Mucosa of stomach (tissue), 1 donor: ENCODE results near the gene MARCHF5.
A peak's percentile ranks its signal among the peaks of the same experiment; 100 is the strongest.

ENCODE experiments used
- H3K27me3 ChIP-seq: one replicate; pipeline ENCODE4 v1.7.0; 2013; ENCODE audit warnings: mild to moderate bottlenecking, low read length; ENCODE audit not compliant: control insufficient read depth, insufficient read depth
- H3K36me3 ChIP-seq: one replicate; pipeline ENCODE4 v1.7.0; 2013; ENCODE audit warnings: low read length; ENCODE audit not compliant: control insufficient read depth, insufficient read depth
- H3K4me1 ChIP-seq: one replicate; pipeline ENCODE4 v1.7.0; 2013; ENCODE audit warnings: mild to moderate bottlenecking, low read length; ENCODE audit not compliant: control insufficient read depth, insufficient read depth
- H3K4me3 ChIP-seq: one replicate; pipeline ENCODE4 v1.7.0; 2013; ENCODE audit warnings: low read length
- H3K9ac ChIP-seq: one replicate; pipeline ENCODE4 v1.7.0; 2013; ENCODE audit warnings: mild to moderate bottlenecking, low read length, moderate library complexity
- H3K9me3 ChIP-seq: one replicate; pipeline ENCODE4 v1.7.0; 2013; ENCODE audit warnings: mild to moderate bottlenecking, low read length, moderate library complexity; ENCODE audit not compliant: control insufficient read depth
- donor health status: Pancreatic carcinoma.

MARCHF5 gene

DNA sequence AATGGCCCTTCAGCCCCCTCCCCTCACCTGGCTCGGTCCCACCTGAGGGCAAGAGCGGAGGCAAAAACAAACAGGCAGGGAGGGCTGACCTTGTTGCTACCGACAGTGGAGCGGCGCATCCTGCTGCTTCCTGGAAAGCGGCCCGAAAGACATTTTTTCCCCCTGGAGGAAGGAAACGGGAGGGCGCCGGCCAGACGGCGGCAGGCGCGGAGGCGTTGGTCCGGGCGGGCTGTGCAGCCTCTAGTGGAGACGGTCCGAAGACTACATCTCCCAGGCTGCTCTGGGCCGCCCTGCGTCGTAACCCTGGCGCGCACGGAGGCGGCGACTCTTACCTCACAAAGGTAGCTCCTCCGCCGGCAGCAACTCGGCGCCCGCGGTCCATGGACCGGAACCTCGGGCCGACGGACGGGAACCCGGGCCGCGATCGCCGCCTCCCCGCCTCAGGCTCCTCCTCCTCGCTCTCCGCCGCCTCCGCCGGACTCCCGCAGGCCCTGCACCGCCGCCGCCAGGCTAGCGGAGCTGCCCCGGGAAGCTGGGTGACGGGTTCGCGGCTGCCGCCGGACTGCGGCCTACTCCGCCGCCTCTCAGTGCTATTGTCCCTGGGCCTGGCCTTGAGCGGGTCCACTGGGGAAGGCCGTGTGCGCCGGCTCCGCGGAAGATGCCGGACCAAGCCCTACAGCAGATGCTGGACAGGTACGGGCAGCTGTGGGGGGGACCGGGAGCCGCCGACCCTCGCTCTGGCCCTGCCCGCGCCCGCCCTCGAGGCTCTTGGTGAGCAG is at the start of gene MARCHF5, which contains the start of gene CPEB3:
Gene MARCHF5, plus strand, starts transcription at position 331 of the 779 bp plus-strand sequence. Its CDS starts 328 bp downstream, at position 659.
Gene CPEB3, minus strand, starts transcription at position 242 of the 779 bp plus-strand sequence. CDS start 50,728 bp downstream, outside the sequence.
- H3K27me3 ChIP-seq, result no peaks in the 10 kb centered on the region
- no peaks in the 10 kb centered on the region for H3K36me3 ChIP-seq
- H3K9ac ChIP-seq, result peak within 1 kb of the TSS; percentile 95
- no peaks in the 10 kb centered on the region for H3K9me3 ChIP-seq
- peak within 1 kb of the TSS; percentile 99 for H3K4me3 ChIP-seq
- peaks cover 13% of the 10 kb centered on the region for H3K4me1 ChIP-seq

GRCh38 chr10:92241501-92241900 is 49.5 kb upstream of the MARCHF5 start:
- Histone ChIP-seq H3K27me3 (no peaks in the 10 kb centered on the region), H3K9me3 (no peaks in the 10 kb centered on the region), H3K4me3 (peak overlapping the region; percentile 36), H3K36me3 (no peaks in the 10 kb centered on the region), H3K4me1 (peaks cover 22% of the 10 kb centered on the region), H3K9ac (peak overlapping the region; percentile 71)

GRCh38 chr10:92242380-92242779 is 48.6 kb upstream of the MARCHF5 start:
- Histone ChIP-seq H3K9me3 (no peaks in the 10 kb centered on the region), H3K4me1 (peaks cover 22% of the 10 kb centered on the region), H3K27me3 (no peaks in the 10 kb centered on the region), H3K9ac (no peak overlapping the region), H3K36me3 (no peaks in the 10 kb centered on the region), H3K4me3 (no peak overlapping the region)

GRCh38 chr10:92242910-92243671 is 47.9 kb upstream of the MARCHF5 start:
- peaks cover 18% of the 10 kb centered on the region for H3K4me1 ChIP-seq
- H3K9ac ChIP-seq, result peak overlapping the region; percentile 53
- H3K27me3 ChIP-seq, result no peaks in the 10 kb centered on the region
- no peaks in the 10 kb centered on the region for H3K9me3 ChIP-seq
- no peaks in the 10 kb centered on the region for H3K36me3 ChIP-seq
- peak overlapping the region; percentile 36 for H3K4me3 ChIP-seq

- peaks cover 9% of the 10 kb centered on the region for H3K4me1 ChIP-seq
- no peak overlapping the region for H3K9ac ChIP-seq
- H3K4me3 ChIP-seq, result no peak overlapping the region
- no peaks in the 10 kb centered on the region for H3K36me3 ChIP-seq
- H3K9me3 ChIP-seq, result no peaks in the 10 kb centered on the region
- H3K27me3 ChIP-seq, result no peaks in the 10 kb centered on the region
These were observed 46.2 kb upstream of the MARCHF5 start for GRCh38 chr10:92244796-92245195.

DNA sequence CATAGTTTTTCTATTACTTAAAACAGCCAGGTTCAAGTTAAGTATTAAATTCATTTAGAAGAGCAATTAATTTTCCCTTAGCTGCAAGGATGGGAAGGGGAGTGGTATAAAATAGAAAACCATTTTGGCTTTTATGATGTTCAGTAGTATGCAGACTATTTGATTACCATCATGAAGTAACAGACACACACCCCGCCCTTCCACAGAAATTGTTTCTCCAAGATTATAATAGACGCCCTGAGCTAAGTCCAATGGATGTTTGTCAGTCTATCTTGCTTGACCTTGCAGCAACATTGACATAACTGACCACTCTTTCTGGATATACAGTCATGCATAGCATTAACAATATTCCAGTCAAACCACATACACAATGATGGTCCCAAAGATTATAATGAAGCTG is 42.4 kb upstream of the MARCHF5 start:
- Histone ChIP-seq H3K4me1 (peaks cover under 1% of the 10 kb centered on the region), H3K4me3 (no peak overlapping the region), H3K9ac (no peak overlapping the region), H3K27me3 (no peaks in the 10 kb centered on the region), H3K9me3 (no peaks in the 10 kb centered on the region), H3K36me3 (no peaks in the 10 kb centered on the region)

DNA sequence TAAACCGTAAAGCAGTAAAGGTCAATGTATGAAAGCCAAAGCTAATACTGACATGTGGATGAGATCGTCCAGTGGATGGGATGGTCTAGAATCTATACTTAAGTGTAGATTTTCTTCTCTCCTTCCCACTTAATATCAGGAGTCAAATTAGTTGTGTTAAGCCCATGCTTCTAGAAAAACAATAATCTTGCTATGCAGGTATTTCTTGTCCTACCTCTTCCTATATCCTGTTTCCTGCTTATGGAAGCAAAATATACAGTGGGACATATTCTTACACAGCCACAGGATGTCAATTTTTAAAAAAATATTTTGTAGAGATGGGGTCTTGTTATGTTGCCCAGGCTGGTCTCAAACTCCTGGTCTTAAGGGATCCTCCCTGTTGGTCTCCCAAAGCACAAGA is 27.6 kb upstream of the MARCHF5 start:
- no peak overlapping the region for H3K9ac ChIP-seq
- H3K9me3 ChIP-seq, result no peaks in the 10 kb centered on the region
- H3K27me3 ChIP-seq, result no peaks in the 10 kb centered on the region
- H3K4me3 ChIP-seq, result no peak overlapping the region
- no peaks in the 10 kb centered on the region for H3K36me3 ChIP-seq
- H3K4me1 ChIP-seq, result no peaks in the 10 kb centered on the region

DNA sequence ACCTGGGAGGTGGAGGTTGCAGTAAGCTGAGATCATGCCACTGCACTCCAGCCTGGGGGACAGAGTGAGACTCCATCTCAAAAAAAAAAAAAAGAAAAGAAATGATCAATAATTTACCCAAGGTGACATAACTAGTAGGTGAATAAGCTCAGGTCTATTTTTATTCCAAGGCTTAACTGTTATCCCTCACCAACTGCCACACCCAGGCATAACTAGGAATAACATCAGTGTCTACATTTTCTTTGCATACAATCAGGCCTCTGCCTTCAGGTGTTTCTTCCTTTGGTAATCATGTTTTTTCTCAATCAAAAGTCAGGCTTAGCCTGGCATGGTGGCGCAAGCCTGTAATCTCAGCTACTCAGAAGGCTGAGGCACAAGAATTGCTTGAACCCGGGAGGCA is 26.7 kb upstream of the MARCHF5 start:
- no peaks in the 10 kb centered on the region for H3K4me1 ChIP-seq
- no peaks in the 10 kb centered on the region for H3K9me3 ChIP-seq
- no peaks in the 10 kb centered on the region for H3K36me3 ChIP-seq
- H3K4me3 ChIP-seq, result no peak overlapping the region
- H3K9ac ChIP-seq, result no peak overlapping the region
- H3K27me3 ChIP-seq, result no peaks in the 10 kb centered on the region

DNA sequence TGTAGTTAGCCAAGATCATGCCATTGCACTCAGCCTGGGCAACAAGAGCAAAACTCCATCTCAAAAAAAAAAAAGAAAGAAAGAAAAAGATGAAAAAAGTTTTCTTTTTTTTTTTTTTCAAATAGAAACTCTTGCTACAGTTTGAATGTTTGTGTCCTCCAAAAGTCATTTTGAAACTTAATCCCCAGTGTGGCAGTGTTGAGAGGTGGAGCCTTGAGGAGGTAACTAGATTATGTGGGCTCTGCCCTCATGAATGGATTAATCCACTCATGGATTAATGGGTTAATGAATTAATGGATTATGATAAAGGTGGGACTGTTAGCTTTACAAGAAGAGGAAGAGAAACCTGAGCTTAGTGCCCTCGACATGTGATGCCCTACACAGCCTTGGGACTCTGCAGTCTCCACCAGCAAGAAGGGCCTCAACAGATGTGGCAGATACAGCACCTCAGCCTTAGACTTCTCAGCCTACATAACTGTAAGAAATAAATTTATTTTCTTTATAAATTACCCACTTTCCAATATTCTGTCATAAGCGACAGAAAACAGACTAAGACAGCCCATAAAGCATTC is 25.2 kb upstream of the MARCHF5 start:
- Histone ChIP-seq H3K9ac (no peak overlapping the region), H3K36me3 (no peaks in the 10 kb centered on the region), H3K4me1 (no peaks in the 10 kb centered on the region), H3K9me3 (no peaks in the 10 kb centered on the region), H3K4me3 (no peak overlapping the region), H3K27me3 (no peaks in the 10 kb centered on the region)

DNA sequence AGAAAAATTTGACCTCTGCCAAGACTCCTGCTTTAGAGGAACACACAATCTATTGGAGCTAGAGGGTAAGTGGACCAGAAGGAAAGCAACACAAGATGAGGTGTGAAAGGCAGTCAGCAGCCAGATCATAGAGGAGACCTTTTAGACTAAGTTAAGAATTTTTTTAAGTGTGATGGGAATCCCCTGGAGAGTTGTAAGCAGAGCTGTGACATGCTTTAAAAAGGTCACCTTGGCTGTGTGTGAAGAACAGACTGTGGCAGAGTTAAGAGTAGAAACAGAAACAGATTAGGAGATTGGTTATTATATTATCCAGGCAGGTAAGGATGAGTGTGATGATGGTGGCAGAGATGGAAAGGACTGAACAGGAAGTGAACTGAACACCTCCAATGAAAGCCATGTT is 23.6 kb upstream of the MARCHF5 start:
- Histone ChIP-seq H3K9ac (no peak overlapping the region), H3K4me1 (no peaks in the 10 kb centered on the region), H3K9me3 (no peaks in the 10 kb centered on the region), H3K27me3 (no peaks in the 10 kb centered on the region), H3K4me3 (no peak overlapping the region), H3K36me3 (no peaks in the 10 kb centered on the region)

- H3K4me3 ChIP-seq, result no peak overlapping the region
- H3K4me1 ChIP-seq, result no peaks in the 10 kb centered on the region
- H3K27me3 ChIP-seq, result no peaks in the 10 kb centered on the region
- no peak overlapping the region for H3K9ac ChIP-seq
- H3K9me3 ChIP-seq, result no peaks in the 10 kb centered on the region
- H3K36me3 ChIP-seq, result no peaks in the 10 kb centered on the region
These were observed 22.2 kb upstream of the MARCHF5 start for GRCh38 chr10:92268748-92269147.

DNA sequence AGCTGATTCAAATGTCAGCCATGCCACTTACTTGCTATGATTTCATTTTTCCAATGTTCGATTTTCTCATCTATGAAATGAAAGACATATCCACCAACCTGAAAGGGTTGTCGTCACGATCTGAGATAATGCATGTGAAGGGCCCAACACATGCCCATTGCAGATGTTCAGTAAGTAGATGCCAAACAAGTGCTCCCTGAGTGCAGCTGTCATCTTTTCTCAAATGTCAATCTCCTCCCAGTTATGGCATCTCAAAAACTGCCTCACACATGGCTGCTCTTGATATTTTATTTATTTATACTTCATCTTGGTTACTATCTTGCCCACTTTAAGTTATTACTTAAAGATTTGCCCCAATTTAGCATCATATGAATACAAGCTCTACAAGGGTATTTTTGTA is 16.9 kb upstream of the MARCHF5 start:
- no peaks in the 10 kb centered on the region for H3K4me1 ChIP-seq
- H3K9ac ChIP-seq, result no peak overlapping the region
- H3K4me3 ChIP-seq, result no peak overlapping the region
- no peaks in the 10 kb centered on the region for H3K36me3 ChIP-seq
- H3K27me3 ChIP-seq, result no peaks in the 10 kb centered on the region
- H3K9me3 ChIP-seq, result no peaks in the 10 kb centered on the region
